HEK293 (cell line): ENCODE data around the gene KLF16.

Experiments
- WT1 ChIP-seq: fragments of 450-650 bp; formaldehyde crosslinking; IDR thresholded peaks from 2 replicates; pipeline ENCODE4 v1.5.1; 2016; ENCODE audit warnings: missing biosample characterization, missing genetic modification characterization
- ZBTB7A ChIP-seq: fragments of 450-650 bp; formaldehyde crosslinking; IDR thresholded peaks from 2 replicates; pipeline ENCODE4 v1.5.1; 2016; ENCODE audit warnings: low read depth, missing biosample characterization, missing genetic modification characterization
- ZNF292 ChIP-seq: fragments of 450-650 bp; formaldehyde crosslinking; IDR thresholded peaks from 2 replicates; pipeline ENCODE4 v1.5.1; 2016; ENCODE audit warnings: low read depth, missing biosample characterization, missing genetic modification characterization, borderline replicate concordance

DNA sequence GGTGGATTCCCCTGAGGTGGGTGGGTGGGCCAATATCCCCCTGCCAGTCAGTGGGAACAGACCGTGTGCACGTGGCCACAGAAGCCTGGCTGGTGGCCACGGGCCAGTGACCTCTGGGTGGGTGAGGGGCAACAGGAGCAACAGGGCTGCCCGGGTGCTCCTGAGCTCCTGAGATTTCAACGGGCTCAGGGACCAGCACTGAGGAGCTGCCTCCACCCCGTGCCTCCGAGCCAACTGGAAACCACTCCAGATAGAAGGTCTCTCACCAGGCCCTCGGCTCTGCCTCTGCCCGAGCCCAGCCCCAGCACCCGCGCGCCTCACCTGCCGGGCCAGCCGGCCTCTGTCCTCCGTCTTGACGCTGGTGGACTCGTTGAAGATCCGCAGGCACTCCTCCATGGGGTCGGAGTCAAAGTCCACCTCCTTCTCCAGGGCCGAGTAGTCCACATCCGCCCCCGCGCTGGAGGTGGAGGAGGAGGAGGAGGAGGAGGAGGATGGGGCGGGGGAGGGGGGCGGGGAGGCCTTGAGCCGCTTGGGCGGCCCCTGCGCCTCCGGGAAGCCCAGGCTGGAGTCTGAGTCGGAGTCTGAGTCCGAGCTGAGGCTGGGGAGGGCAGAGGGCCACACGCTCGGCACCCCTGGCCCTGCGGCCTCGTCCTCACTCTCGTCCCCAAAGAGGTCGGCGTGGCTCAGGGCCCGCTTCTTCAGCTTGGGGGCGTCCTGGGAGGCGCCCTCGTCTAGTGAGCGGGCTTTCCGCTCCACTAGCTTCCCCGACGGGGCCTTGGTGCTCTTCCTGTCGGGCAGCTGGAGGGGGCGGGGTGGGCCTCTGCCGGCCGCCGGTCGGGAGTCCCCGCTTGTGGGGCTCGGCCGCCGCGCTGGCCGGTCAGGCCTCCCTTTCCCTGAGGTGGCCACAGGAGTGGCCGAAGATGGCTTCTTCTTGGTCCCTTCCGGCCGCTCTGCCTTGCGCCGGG lies 36.5 kb downstream of the KLF16 start:
- TF ChIP-seq ZNF292 (tag by site-specific recombination) (no peak), ZBTB7A (tag by site-specific recombination) (no peak), WT1 (tag by site-specific recombination) (no peak)
